K562 (cell line): ENCODE measurements around the gene ADAMTSL2. TPM values are rescaled to one million over a fixed set of nuclear protein-coding genes. Genes with fewer than 3 reads are reported as not detected.

Experiments used
- IFI16 ChIP-seq: fragments of 250-450 bp; sonication (Bioruptor Pico); IDR thresholded peaks from 2 replicates; pipeline ENCODE4 v2.1.2; 2022; ENCODE audit warnings: mild to moderate bottlenecking, inconsistent platforms
- polyA plus RNA-seq, 8 experiments: library from polyadenylated mRNA; depleted of rRNA in 4 of 8; stranded (reverse) in 5 of 8; unstranded in 3 of 8; fragments of >200 nt; fragmentation: Nextera tagmentation in 2 of 8; fragmentation: Illumina TruSeq in 1 of 8; extraction: Ambion mirVana in 2 of 8; extraction: Trizol in 1 of 8; gene quantifications; 2 replicates each; pipeline versions ENCODE4 v1.2.1 to v1.2.3, GENCODE V29; 2011 to 2014; ENCODE audit warnings: inconsistent platforms in 1 of 8, missing spikeins in 1 of 8
- total RNA-seq, 7 experiments: library from RNA; depleted of rRNA in 6 of 7; stranded (reverse); fragments of >200 nt in 6 of 7; fragmentation: Illumina TruSeq in 2 of 7; extraction: Trizol in 2 of 7; gene quantifications; 2 replicates each; pipeline versions ENCODE4 v1.2.1 to v1.2.3, GENCODE V29; 2011 to 2021; ENCODE audit warnings: low replicate concordance in 1 of 7
- TF ChIP-seq, protein P1 (sequence below): fragments of 200-600 bp; sonication (generic); IDR thresholded peaks from one replicate; pipeline ENCODE4 v1.6.1; 2012; ENCODE audit warnings: mild to moderate bottlenecking, low read depth, low read length, inconsistent platforms
- TF ChIP-seq, protein P2 (sequence below), 2 experiments: fragments of 250-450 bp in 1 of 2; fragments of 450-650 bp in 1 of 2; sonication (Bioruptor Pico) in 1 of 2; IDR thresholded peaks; 2 replicates each; pipeline versions ENCODE4 v1.6.1 to v1.8.0; 2016 to 2021; ENCODE audit warnings: mild to moderate bottlenecking in 2 of 2, moderate library complexity in 2 of 2, missing compliant biosample characterization in 1 of 2, missing genetic modification characterization in 1 of 2
- TF ChIP-seq, protein P3 (sequence below), 2 experiments: fragments of 450-650 bp in 1 of 2; sonication (generic) in 1 of 2; formaldehyde crosslinking in 1 of 2; IDR thresholded peaks in 1 of 2; conservative IDR thresholded peaks in 1 of 2; 2 replicates each; pipeline versions ENCODE4 v1.6.1 to v1.8.1; 2016 to 2023; ENCODE audit warnings: mild to moderate bottlenecking in 2 of 2, moderate library complexity in 2 of 2, inconsistent platforms in 1 of 2, missing genetic modification reagents in 1 of 2

ADAMTSL2 gene
- total and polyA plus RNA-seq, 9 of the 15 experiments (the other 6 are each of a cell fraction or from before 2014, with no cell fraction given), result 0.04 TPM; not detected in 8

DNA sequence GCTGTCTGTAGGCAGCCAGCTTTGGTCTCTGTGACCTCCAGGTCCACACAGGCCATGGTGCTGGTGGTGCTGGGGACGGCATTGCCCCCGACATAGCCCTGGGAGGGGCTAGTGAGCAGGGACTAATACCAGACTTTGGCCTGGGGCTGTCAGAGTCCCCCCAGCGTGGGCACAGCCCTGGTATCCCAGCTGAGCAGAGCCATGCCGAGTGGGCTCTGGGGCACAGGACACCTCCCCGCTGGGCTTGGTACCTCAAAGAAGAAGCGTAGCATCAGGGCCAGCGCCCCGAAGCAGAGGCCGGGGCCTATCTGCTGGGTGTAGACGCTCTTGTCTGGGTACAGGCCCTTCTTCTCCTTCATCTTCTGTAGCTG, 19.3 kb upstream of the ADAMTSL2 start (continued):
- TF ChIP-seq, protein P1, sequence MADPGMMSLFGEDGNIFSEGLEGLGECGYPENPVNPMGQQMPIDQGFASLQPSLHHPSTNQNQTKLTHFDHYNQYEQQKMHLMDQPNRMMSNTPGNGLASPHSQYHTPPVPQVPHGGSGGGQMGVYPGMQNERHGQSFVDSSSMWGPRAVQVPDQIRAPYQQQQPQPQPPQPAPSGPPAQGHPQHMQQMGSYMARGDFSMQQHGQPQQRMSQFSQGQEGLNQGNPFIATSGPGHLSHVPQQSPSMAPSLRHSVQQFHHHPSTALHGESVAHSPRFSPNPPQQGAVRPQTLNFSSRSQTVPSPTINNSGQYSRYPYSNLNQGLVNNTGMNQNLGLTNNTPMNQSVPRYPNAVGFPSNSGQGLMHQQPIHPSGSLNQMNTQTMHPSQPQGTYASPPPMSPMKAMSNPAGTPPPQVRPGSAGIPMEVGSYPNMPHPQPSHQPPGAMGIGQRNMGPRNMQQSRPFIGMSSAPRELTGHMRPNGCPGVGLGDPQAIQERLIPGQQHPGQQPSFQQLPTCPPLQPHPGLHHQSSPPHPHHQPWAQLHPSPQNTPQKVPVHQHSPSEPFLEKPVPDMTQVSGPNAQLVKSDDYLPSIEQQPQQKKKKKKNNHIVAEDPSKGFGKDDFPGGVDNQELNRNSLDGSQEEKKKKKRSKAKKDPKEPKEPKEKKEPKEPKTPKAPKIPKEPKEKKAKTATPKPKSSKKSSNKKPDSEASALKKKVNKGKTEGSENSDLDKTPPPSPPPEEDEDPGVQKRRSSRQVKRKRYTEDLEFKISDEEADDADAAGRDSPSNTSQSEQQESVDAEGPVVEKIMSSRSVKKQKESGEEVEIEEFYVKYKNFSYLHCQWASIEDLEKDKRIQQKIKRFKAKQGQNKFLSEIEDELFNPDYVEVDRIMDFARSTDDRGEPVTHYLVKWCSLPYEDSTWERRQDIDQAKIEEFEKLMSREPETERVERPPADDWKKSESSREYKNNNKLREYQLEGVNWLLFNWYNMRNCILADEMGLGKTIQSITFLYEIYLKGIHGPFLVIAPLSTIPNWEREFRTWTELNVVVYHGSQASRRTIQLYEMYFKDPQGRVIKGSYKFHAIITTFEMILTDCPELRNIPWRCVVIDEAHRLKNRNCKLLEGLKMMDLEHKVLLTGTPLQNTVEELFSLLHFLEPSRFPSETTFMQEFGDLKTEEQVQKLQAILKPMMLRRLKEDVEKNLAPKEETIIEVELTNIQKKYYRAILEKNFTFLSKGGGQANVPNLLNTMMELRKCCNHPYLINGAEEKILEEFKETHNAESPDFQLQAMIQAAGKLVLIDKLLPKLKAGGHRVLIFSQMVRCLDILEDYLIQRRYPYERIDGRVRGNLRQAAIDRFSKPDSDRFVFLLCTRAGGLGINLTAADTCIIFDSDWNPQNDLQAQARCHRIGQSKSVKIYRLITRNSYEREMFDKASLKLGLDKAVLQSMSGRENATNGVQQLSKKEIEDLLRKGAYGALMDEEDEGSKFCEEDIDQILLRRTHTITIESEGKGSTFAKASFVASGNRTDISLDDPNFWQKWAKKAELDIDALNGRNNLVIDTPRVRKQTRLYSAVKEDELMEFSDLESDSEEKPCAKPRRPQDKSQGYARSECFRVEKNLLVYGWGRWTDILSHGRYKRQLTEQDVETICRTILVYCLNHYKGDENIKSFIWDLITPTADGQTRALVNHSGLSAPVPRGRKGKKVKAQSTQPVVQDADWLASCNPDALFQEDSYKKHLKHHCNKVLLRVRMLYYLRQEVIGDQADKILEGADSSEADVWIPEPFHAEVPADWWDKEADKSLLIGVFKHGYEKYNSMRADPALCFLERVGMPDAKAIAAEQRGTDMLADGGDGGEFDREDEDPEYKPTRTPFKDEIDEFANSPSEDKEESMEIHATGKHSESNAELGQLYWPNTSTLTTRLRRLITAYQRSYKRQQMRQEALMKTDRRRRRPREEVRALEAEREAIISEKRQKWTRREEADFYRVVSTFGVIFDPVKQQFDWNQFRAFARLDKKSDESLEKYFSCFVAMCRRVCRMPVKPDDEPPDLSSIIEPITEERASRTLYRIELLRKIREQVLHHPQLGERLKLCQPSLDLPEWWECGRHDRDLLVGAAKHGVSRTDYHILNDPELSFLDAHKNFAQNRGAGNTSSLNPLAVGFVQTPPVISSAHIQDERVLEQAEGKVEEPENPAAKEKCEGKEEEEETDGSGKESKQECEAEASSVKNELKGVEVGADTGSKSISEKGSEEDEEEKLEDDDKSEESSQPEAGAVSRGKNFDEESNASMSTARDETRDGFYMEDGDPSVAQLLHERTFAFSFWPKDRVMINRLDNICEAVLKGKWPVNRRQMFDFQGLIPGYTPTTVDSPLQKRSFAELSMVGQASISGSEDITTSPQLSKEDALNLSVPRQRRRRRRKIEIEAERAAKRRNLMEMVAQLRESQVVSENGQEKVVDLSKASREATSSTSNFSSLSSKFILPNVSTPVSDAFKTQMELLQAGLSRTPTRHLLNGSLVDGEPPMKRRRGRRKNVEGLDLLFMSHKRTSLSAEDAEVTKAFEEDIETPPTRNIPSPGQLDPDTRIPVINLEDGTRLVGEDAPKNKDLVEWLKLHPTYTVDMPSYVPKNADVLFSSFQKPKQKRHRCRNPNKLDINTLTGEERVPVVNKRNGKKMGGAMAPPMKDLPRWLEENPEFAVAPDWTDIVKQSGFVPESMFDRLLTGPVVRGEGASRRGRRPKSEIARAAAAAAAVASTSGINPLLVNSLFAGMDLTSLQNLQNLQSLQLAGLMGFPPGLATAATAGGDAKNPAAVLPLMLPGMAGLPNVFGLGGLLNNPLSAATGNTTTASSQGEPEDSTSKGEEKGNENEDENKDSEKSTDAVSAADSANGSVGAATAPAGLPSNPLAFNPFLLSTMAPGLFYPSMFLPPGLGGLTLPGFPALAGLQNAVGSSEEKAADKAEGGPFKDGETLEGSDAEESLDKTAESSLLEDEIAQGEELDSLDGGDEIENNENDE, result no peak
- TF ChIP-seq, protein P2, sequence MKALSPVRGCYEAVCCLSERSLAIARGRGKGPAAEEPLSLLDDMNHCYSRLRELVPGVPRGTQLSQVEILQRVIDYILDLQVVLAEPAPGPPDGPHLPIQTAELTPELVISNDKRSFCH (CRISPR knock-in tag; IDR thresholded peaks at IDR 0.05), result no peak
- TF ChIP-seq, protein P2 (tag; IDR thresholded peaks at IDR 0.05), result no peak
- no peak for TF ChIP-seq IFI16 (CRISPR knock-in tag)
- TF ChIP-seq, protein P3, sequence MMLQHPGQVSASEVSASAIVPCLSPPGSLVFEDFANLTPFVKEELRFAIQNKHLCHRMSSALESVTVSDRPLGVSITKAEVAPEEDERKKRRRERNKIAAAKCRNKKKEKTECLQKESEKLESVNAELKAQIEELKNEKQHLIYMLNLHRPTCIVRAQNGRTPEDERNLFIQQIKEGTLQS (IDR thresholded peaks at IDR 0.05), result no peak
- TF ChIP-seq, protein P3 (CRISPR knock-in tag; conservative IDR thresholded peaks at IDR 0.05), result no peak
